Measurements from ENCODE around the gene TRMT6. TPM values are rescaled to one million over a fixed set of nuclear protein-coding genes. Genes with fewer than 3 reads are reported as not detected.

TRMT6 gene
- total RNA-seq, 2 donors from 2014 or later: 12.8 to 14.6 TPM

- peaks cover 10% of the 10 kb centered on the region for H3K4me1 Mint-ChIP-seq
- H3K27me3 Mint-ChIP-seq: peaks cover 12% of the 10 kb centered on the region
- no peaks in the 10 kb centered on the region for H3K9me3 ChIP-seq (ENCODE audit: control insufficient read depth, low read length, poor library complexity, severe bottlenecking)
- peak overlapping the region; percentile 4 for H3K27ac Mint-ChIP-seq
- ATAC-seq (peak; percentile 66), DNase-seq (no peak)
- H3K4me3 Mint-ChIP-seq: no peak overlapping the region
- H3K36me3 Mint-ChIP-seq (ENCODE audit: low read depth): peaks cover 5% of the 10 kb centered on the region
These were observed 16.4 kb downstream of the TRMT6 start for GRCh38 chr20:5933802-5934436.

- H3K4me1 Mint-ChIP-seq: peaks cover 10% of the 10 kb centered on the region
- H3K27me3 Mint-ChIP-seq: peaks cover 12% of the 10 kb centered on the region
- no peak overlapping the region for H3K4me3 Mint-ChIP-seq
- no peak overlapping the region for H3K27ac Mint-ChIP-seq
- ATAC-seq (no peak), DNase-seq (no peak)
- peaks cover 5% of the 10 kb centered on the region for H3K36me3 Mint-ChIP-seq (ENCODE audit: low read depth)
- no peaks in the 10 kb centered on the region for H3K9me3 ChIP-seq (ENCODE audit: control insufficient read depth, low read length, poor library complexity, severe bottlenecking)
These were observed 17.5 kb downstream of the TRMT6 start for GRCh38 chr20:5932796-5933195.

GRCh38 chr20:5931411-5931810 lies 18.9 kb downstream of the TRMT6 start:
- Mint-ChIP-seq H3K4me3 (no peak overlapping the region), H3K27me3 (peaks cover 12% of the 10 kb centered on the region), H3K27ac (peak overlapping the region; percentile 29), H3K4me1 (peaks cover 10% of the 10 kb centered on the region), H3K36me3 (ENCODE audit: low read depth) (peaks cover 5% of the 10 kb centered on the region)
- no peak for ATAC-seq
- DNase-seq: no peak
- no peaks in the 10 kb centered on the region for H3K9me3 ChIP-seq (ENCODE audit: control insufficient read depth, low read length, poor library complexity, severe bottlenecking)

GRCh38 chr20:5928836-5929715 lies 21.3 kb downstream of the TRMT6 start:
- Mint-ChIP-seq H3K27me3 (peaks cover 25% of the 10 kb centered on the region), H3K27ac (no peak overlapping the region), H3K4me3 (no peak overlapping the region), H3K36me3 (ENCODE audit: low read depth) (peaks cover 5% of the 10 kb centered on the region), H3K4me1 (peaks cover 10% of the 10 kb centered on the region)
- ATAC-seq (no peak), DNase-seq (no peak)
- H3K9me3 ChIP-seq (ENCODE audit: control insufficient read depth, low read length, poor library complexity, severe bottlenecking): no peaks in the 10 kb centered on the region

GRCh38 chr20:5927749-5928462 lies 22.4 kb downstream of the TRMT6 start:
- no peaks in the 10 kb centered on the region for H3K9me3 ChIP-seq (ENCODE audit: control insufficient read depth, low read length, poor library complexity, severe bottlenecking)
- H3K4me1 Mint-ChIP-seq: peaks cover 6% of the 10 kb centered on the region
- DNase-seq (no peak), ATAC-seq (no peak)
- no peak overlapping the region for H3K4me3 Mint-ChIP-seq
- H3K27me3 Mint-ChIP-seq: peaks cover 34% of the 10 kb centered on the region
- no peak overlapping the region for H3K27ac Mint-ChIP-seq
- H3K36me3 Mint-ChIP-seq (ENCODE audit: low read depth): peaks cover 5% of the 10 kb centered on the region

GRCh38 chr20:5925551-5925950 lies 24.8 kb downstream of the TRMT6 start:
- H3K27ac Mint-ChIP-seq: no peak overlapping the region
- H3K4me3 Mint-ChIP-seq: no peak overlapping the region
- peaks cover 2% of the 10 kb centered on the region for H3K4me1 Mint-ChIP-seq
- H3K36me3 Mint-ChIP-seq (ENCODE audit: low read depth): peaks cover 5% of the 10 kb centered on the region
- H3K9me3 ChIP-seq (ENCODE audit: control insufficient read depth, low read length, poor library complexity, severe bottlenecking): no peaks in the 10 kb centered on the region
- H3K27me3 Mint-ChIP-seq: peaks cover 32% of the 10 kb centered on the region
- no peak for DNase-seq
- ATAC-seq: no peak

- H3K4me1 Mint-ChIP-seq: peaks cover 11% of the 10 kb centered on the region
- H3K27me3 Mint-ChIP-seq: peaks cover 23% of the 10 kb centered on the region
- H3K4me3 Mint-ChIP-seq: peak overlapping the region; percentile 13
- H3K9me3 ChIP-seq (ENCODE audit: control insufficient read depth, low read length, poor library complexity, severe bottlenecking): no peaks in the 10 kb centered on the region
- DNase-seq: no peak
- ATAC-seq: no peak
- peaks cover 2% of the 10 kb centered on the region for H3K36me3 Mint-ChIP-seq (ENCODE audit: low read depth)
- H3K27ac Mint-ChIP-seq: no peak overlapping the region
These were observed 26.8 kb downstream of the TRMT6 start for GRCh38 chr20:5923493-5923892.

- Mint-ChIP-seq H3K4me1 (peaks cover 11% of the 10 kb centered on the region), H3K36me3 (ENCODE audit: low read depth) (peaks cover 2% of the 10 kb centered on the region), H3K27ac (peak overlapping the region; percentile 59)
These were observed 29.8 kb downstream of the TRMT6 start for GRCh38 chr20:5920581-5920980.

GRCh38 chr20:5919626-5920544 lies 30.4 kb downstream of the TRMT6 start:
- H3K4me3 Mint-ChIP-seq: peak overlapping the region; percentile 19
- peaks cover 11% of the 10 kb centered on the region for H3K4me1 Mint-ChIP-seq
- DNase-seq (no peak), ATAC-seq (peak; percentile 35)
- H3K9me3 ChIP-seq (ENCODE audit: control insufficient read depth, low read length, poor library complexity, severe bottlenecking): no peaks in the 10 kb centered on the region
- H3K27ac Mint-ChIP-seq: peak overlapping the region; percentile 59
- peaks cover 2% of the 10 kb centered on the region for H3K36me3 Mint-ChIP-seq (ENCODE audit: low read depth)
- peaks cover 18% of the 10 kb centered on the region for H3K27me3 Mint-ChIP-seq

More at GRCh38 chr20:5920581-5920980, 29.8 kb downstream of the TRMT6 start:
- Mint-ChIP-seq H3K27me3 (peaks cover 23% of the 10 kb centered on the region), H3K4me3 (no peak overlapping the region)
- no peak for DNase-seq
- H3K9me3 ChIP-seq (ENCODE audit: control insufficient read depth, low read length, poor library complexity, severe bottlenecking): no peaks in the 10 kb centered on the region
- ATAC-seq: no peak

- no peak overlapping the region for H3K4me3 Mint-ChIP-seq
These were observed 31.3 kb downstream of the TRMT6 start for GRCh38 chr20:5918856-5919625.

GRCh38 chr20:5914859-5915258 lies 35.5 kb downstream of the TRMT6 start:
- peaks cover 34% of the 10 kb centered on the region for H3K27me3 Mint-ChIP-seq
- H3K4me3 Mint-ChIP-seq: no peak overlapping the region
- ATAC-seq (no peak), DNase-seq (no peak)
- no peaks in the 10 kb centered on the region for H3K9me3 ChIP-seq (ENCODE audit: control insufficient read depth, low read length, poor library complexity, severe bottlenecking)
- H3K27ac Mint-ChIP-seq: no peak overlapping the region
- H3K4me1 Mint-ChIP-seq: peaks cover 20% of the 10 kb centered on the region
- H3K36me3 Mint-ChIP-seq (ENCODE audit: low read depth): no peaks in the 10 kb centered on the region

More at GRCh38 chr20:5918856-5919625, 31.3 kb downstream of the TRMT6 start:
- no peaks in the 10 kb centered on the region for H3K9me3 ChIP-seq (ENCODE audit: control insufficient read depth, low read length, poor library complexity, severe bottlenecking)
- ATAC-seq (peak; percentile 88), DNase-seq (no peak)
- Mint-ChIP-seq H3K27me3 (peaks cover 17% of the 10 kb centered on the region), H3K36me3 (ENCODE audit: low read depth) (peaks cover 2% of the 10 kb centered on the region), H3K4me1 (peaks cover 11% of the 10 kb centered on the region), H3K27ac (peak overlapping the region; percentile 59)

- DNase-seq (no peak), ATAC-seq (no peak)
- H3K4me1 Mint-ChIP-seq: peaks cover 11% of the 10 kb centered on the region
- H3K27ac Mint-ChIP-seq: no peak overlapping the region
- H3K9me3 ChIP-seq (ENCODE audit: control insufficient read depth, low read length, poor library complexity, severe bottlenecking): no peaks in the 10 kb centered on the region
- H3K4me3 Mint-ChIP-seq: no peak overlapping the region
- peaks cover 45% of the 10 kb centered on the region for H3K27me3 Mint-ChIP-seq
- no peaks in the 10 kb centered on the region for H3K36me3 Mint-ChIP-seq (ENCODE audit: low read depth)
These were observed 37.2 kb downstream of the TRMT6 start for GRCh38 chr20:5913166-5913565.
